ENCODE data around the gene FAM83E. TPM values are rescaled to one million over a fixed set of nuclear protein-coding genes. Genes with fewer than 3 reads are reported as not detected.

Gene FAM83E
- total and polyA plus RNA-seq, 2 donors (not counting 1 experiment from before 2014, with no cell fraction given), result 0.15 to 4.1 TPM

GRCh38 chr19:48609571-48610108 lies 5.2 kb downstream of the FAM83E start:
- ChIA-PET POLR2A (interaction anchor here (0.6 to 1.2 kb wide), 4 partner anchors 9 to 119 kb away, joined by 3 to 17 read pairs (median 5); partner anchors contain the start of genes RPL18 and SPHK2), CTCF (interaction anchor here (0.6 to 4.8 kb wide), 21 partner anchors 8 to 1057 kb away, joined by 3 to 51 read pairs (median 5); partner anchors contain the start of genes CA11, KDELR1, RPL18 and SPHK2)
- intact Hi-C loops (cut with micrococcal nuclease), result loop anchor here (2.0 kb wide), 3 partner anchors 51 to 275 kb away; partner anchors contain the start of gene KDELR1
- Histone ChIP-seq H3K79me2 (ENCODE audit: control insufficient read depth, insufficient read depth, low read length) (no peaks in the 10 kb centered on the region), H3K27me3 (replicated peaks in 1 of 4; ENCODE audit: control extremely low read depth in 1 of 4, control insufficient read depth in 3 of 4, insufficient read depth in 4 of 4, low read length in 3 of 4) (no peaks in the 10 kb centered on the region), H4K20me1 (ENCODE audit: control insufficient read depth, insufficient read depth, low read length, poor library complexity, severe bottlenecking) (peaks cover 1% of the 10 kb centered on the region), H3K9me3 (ENCODE audit: control extremely low read depth in 1 of 3, control insufficient read depth in 2 of 3, insufficient read depth in 1 of 3, low read length in 2 of 3) (no peaks in the 10 kb centered on the region), H3K9ac (ENCODE audit: low read length) (no peak overlapping the region), H2AFZ (ENCODE audit: insufficient read depth, low read depth, low read length, poor library complexity, severe bottlenecking) (no peak overlapping the region), H3K36me3 (replicated peaks in 1 of 2; ENCODE audit: control extremely low read depth in 1 of 2, control insufficient read depth in 1 of 2, extremely low read depth in 1 of 2, insufficient read depth in 2 of 2, low read length in 1 of 2) (peaks cover 0 to under 1% of the 10 kb centered on the region in 2 experiments), H3K4me2 (replicated peaks; ENCODE audit: low read depth, low read length, poor library complexity, severe bottlenecking) (no peak overlapping the region), H3K27ac (ENCODE audit: low read length in 2 of 2) (no peak overlapping the region), H3K4me1 (ENCODE audit: control insufficient read depth in 2 of 2, insufficient read depth in 2 of 2, low read length in 2 of 2) (peaks cover 0 to 8% of the 10 kb centered on the region in 2 donors), H3K4me3 (ENCODE audit: control extremely low read depth in 1 of 5, extremely low read depth in 1 of 5, insufficient read depth in 1 of 5, low read depth in 2 of 5, low read length in 4 of 5) (no peak overlapping the region)
- ATAC-seq (ENCODE audit: low read depth) (no peak), DNase-seq (no peak)
- H3K27me3 Mint-ChIP-seq, result no peaks in the 10 kb centered on the region
- no peak for TF ChIP-seq EZH2 (IDR thresholded peaks at IDR 0.05; ENCODE audit: borderline replicate concordance, insufficient read depth, low read depth, low read length, poor library complexity, severe bottlenecking)
- no peak for TF ChIP-seq CTCF (IDR thresholded peaks at IDR 0.05)
- WGBS (ENCODE audit: insufficient coverage), result 97% methylated on average over 16 of the region's 20 CpGs
- H3K4me1 Mint-ChIP-seq, result peaks cover 10% of the 10 kb centered on the region
- no peak overlapping the region for H3K27ac Mint-ChIP-seq
- no peak overlapping the region for H3K4me3 Mint-ChIP-seq
- no peaks in the 10 kb centered on the region for H3K9me3 Mint-ChIP-seq (ENCODE audit: insufficient read depth)

GRCh38 chr19:48608798-48609263 lies 6.0 kb downstream of the FAM83E start:
- H3K27ac ChIP-seq (ENCODE audit: low read length in 2 of 2), result peak overlapping the region in 1 of 2 donors; percentile 4
- ATAC-seq (ENCODE audit: low read depth), result peak; percentile 97
- POLR2A ChIA-PET, result interaction anchor here (0.6 to 1.2 kb wide), 5 partner anchors 10 to 253 kb away, joined by 3 to 17 read pairs (median 4); partner anchors contain the start of genes RPL18 and SPHK2

More at GRCh38 chr19:48608798-48609263, 6.0 kb downstream of the FAM83E start:
- peaks cover 0 to 8% of the 10 kb centered on the region in 2 donors for H3K4me1 ChIP-seq (ENCODE audit: control insufficient read depth in 2 of 2, insufficient read depth in 2 of 2, low read length in 2 of 2)
- CTCF ChIA-PET, result interaction anchor here (0.5 to 4.8 kb wide), 31 partner anchors 9 to 1056 kb away, joined by 3 to 51 read pairs (median 4); partner anchors contain the start of genes CA11, GRWD1, KDELR1 and RPL18
- peak overlapping the region; percentile 90 for H3K27ac Mint-ChIP-seq
- H3K4me3 Mint-ChIP-seq, result peak overlapping the region; percentile 67
- H4K20me1 ChIP-seq (ENCODE audit: control insufficient read depth, insufficient read depth, low read length, poor library complexity, severe bottlenecking), result no peaks in the 10 kb centered on the region
- no peaks in the 10 kb centered on the region for H3K9me3 ChIP-seq (ENCODE audit: control extremely low read depth in 1 of 3, control insufficient read depth in 2 of 3, insufficient read depth in 1 of 3, low read length in 2 of 3)
- intact Hi-C loops (cut with micrococcal nuclease), result loop anchor here (1.0 to 2.0 kb wide), 7 partner anchors 10 to 289 kb away; partner anchors contain the start of genes KDELR1, RPL18 and SPHK2
- peak overlapping the region; percentile 8 for H3K9ac ChIP-seq (ENCODE audit: low read length)
- no peaks in the 10 kb centered on the region for H3K36me3 ChIP-seq (replicated peaks in 1 of 2; ENCODE audit: control extremely low read depth in 1 of 2, control insufficient read depth in 1 of 2, extremely low read depth in 1 of 2, insufficient read depth in 2 of 2, low read length in 1 of 2)
- H3K79me2 ChIP-seq (ENCODE audit: control insufficient read depth, insufficient read depth, low read length), result no peaks in the 10 kb centered on the region
- peak; percentile 69 for TF ChIP-seq CTCF (IDR thresholded peaks at IDR 0.05)
- TF ChIP-seq EZH2 (IDR thresholded peaks at IDR 0.05; ENCODE audit: borderline replicate concordance, insufficient read depth, low read depth, low read length, poor library complexity, severe bottlenecking), result no peak
- H3K4me2 ChIP-seq (replicated peaks; ENCODE audit: low read depth, low read length, poor library complexity, severe bottlenecking), result peak overlapping the region; percentile 63
- no peaks in the 10 kb centered on the region for H3K9me3 Mint-ChIP-seq (ENCODE audit: insufficient read depth)
- H3K4me3 ChIP-seq (ENCODE audit: control extremely low read depth in 1 of 5, extremely low read depth in 1 of 5, insufficient read depth in 1 of 5, low read depth in 2 of 5, low read length in 4 of 5), result peak overlapping the region in 1 of 5 experiments; percentile 25
- H3K27me3 ChIP-seq (replicated peaks in 1 of 4; ENCODE audit: control extremely low read depth in 1 of 4, control insufficient read depth in 3 of 4, insufficient read depth in 4 of 4, low read length in 3 of 4), result no peaks in the 10 kb centered on the region
- H3K27me3 Mint-ChIP-seq, result no peaks in the 10 kb centered on the region
- no CpG with 5 or more reads among the region's 9 CpGs for WGBS (ENCODE audit: insufficient coverage)
- H2AFZ ChIP-seq (ENCODE audit: insufficient read depth, low read depth, low read length, poor library complexity, severe bottlenecking), result peak overlapping the region; percentile 64
- H3K4me1 Mint-ChIP-seq, result peaks cover 6% of the 10 kb centered on the region
- DNase-seq, result peak; percentile 87

Measured in B cell (primary cell).